ENCODE measurements around the gene TCF7L2.

Gene TCF7L2

GRCh38 chr10:113035732-113036312 is 85.8 kb downstream of the TCF7L2 start:
- DNase-seq, result no peak
- Histone ChIP-seq H3K4me1 (peaks cover 0 to 89% (median 47%) of the 10 kb centered on the region in 4 donors), H3K27ac (peak overlapping the region; percentile 62 to 66), H3K36me3 (peaks cover 0 to 4% (median 0%) of the 10 kb centered on the region in 3 donors), H3K27me3 (no peaks in the 10 kb centered on the region), H3K4me3 (no peak overlapping the region), H3K9me3 (no peaks in the 10 kb centered on the region)
- TF ChIP-seq CTCF (IDR thresholded peaks at IDR 0.05), result no peak
- intact Hi-C loops (cut with DNase I; ENCODE audit: low total_unique reads), result no loop called here

- no peak for DNase-seq
- H3K4me1 ChIP-seq, result peaks cover 0 to 89% (median 42%) of the 10 kb centered on the region in 4 donors
Measured at GRCh38 chr10:113036619-113037018, 86.6 kb downstream of the TCF7L2 start.

GRCh38 chr10:113037218-113037617 is 87.2 kb downstream of the TCF7L2 start:
- Histone ChIP-seq H3K4me3 (no peak overlapping the region), H3K27me3 (no peaks in the 10 kb centered on the region), H3K27ac (peak overlapping the region; percentile 62 to 66), H3K4me1 (peaks cover 0 to 89% (median 48%) of the 10 kb centered on the region in 4 donors), H3K9me3 (no peaks in the 10 kb centered on the region), H3K36me3 (peaks cover 0 to 4% (median 0%) of the 10 kb centered on the region in 3 donors)
- DNase-seq, result no peak
- intact Hi-C loops (cut with DNase I; ENCODE audit: low total_unique reads), result no loop called here
- no peak for TF ChIP-seq CTCF (IDR thresholded peaks at IDR 0.05)

More at GRCh38 chr10:113036619-113037018, 86.6 kb downstream of the TCF7L2 start:
- Histone ChIP-seq H3K36me3 (peaks cover 0 to 4% (median 0%) of the 10 kb centered on the region in 3 donors), H3K27me3 (no peaks in the 10 kb centered on the region), H3K27ac (peak overlapping the region; percentile 62 to 66), H3K9me3 (no peaks in the 10 kb centered on the region), H3K4me3 (no peak overlapping the region)
- intact Hi-C loops (cut with DNase I; ENCODE audit: low total_unique reads), result no loop called here
- TF ChIP-seq CTCF (IDR thresholded peaks at IDR 0.05), result no peak

DNA sequence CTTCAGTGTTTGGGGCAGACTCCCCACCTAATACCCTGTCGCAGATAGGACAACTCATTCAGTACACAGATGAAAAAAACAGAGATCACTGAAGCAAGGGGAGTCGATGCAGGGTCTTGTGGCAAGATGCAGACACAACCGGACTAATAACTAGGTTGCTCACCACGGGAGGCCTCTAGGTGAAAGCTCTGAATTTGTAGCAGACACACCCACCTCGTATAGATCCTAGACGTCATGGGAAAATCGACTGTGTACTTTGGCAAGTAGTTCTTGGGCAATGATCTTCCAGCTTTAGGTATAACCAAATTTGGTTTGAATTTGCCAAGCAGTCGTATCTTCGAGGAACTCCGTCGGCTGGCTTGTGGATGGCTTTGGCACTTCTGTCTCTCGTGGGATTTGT is 88.1 kb downstream of the TCF7L2 start:
- no peaks in the 10 kb centered on the region for H3K27me3 ChIP-seq
- H3K4me1 ChIP-seq, result peaks cover 0 to 90% (median 54%) of the 10 kb centered on the region in 4 donors
- TF ChIP-seq CTCF (IDR thresholded peaks at IDR 0.05), result no peak
- H3K9me3 ChIP-seq, result no peaks in the 10 kb centered on the region
- intact Hi-C loops (cut with DNase I; ENCODE audit: low total_unique reads), result no loop called here
- peaks cover 0 to 4% (median 0%) of the 10 kb centered on the region in 3 donors for H3K36me3 ChIP-seq
- DNase-seq, result no peak
- H3K27ac ChIP-seq, result peak overlapping the region; percentile 62 to 66
- H3K4me3 ChIP-seq, result no peak overlapping the region

DNA sequence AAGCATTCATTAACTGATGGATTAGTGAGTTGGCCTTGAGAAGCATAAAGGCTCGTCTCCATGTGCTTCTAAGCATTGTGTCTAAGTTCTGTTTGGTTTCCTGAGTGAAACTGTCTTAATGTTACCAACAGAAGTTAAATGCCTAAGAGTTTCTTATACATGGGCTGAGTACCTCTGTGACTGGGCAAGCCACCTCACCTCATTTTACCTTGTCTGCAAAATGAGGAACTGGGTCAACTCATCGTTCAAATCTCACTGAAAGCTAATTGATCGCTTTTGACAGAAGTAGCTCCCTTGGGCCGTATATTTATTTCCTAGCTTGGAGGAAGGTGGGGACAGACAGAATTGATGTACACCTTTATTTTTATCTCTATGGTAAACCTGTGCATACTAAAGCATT is 88.9 kb downstream of the TCF7L2 start:
- no peak overlapping the region for H3K4me3 ChIP-seq
- H3K27me3 ChIP-seq, result no peaks in the 10 kb centered on the region
- no peak for TF ChIP-seq CTCF (IDR thresholded peaks at IDR 0.05)
- no peaks in the 10 kb centered on the region for H3K9me3 ChIP-seq
- H3K27ac ChIP-seq, result peak overlapping the region; percentile 62 to 66
- peaks cover 0 to 4% (median 0%) of the 10 kb centered on the region in 3 donors for H3K36me3 ChIP-seq
- intact Hi-C loops (cut with DNase I; ENCODE audit: low total_unique reads), result no loop called here
- H3K4me1 ChIP-seq, result peaks cover 0 to 93% (median 58%) of the 10 kb centered on the region in 4 donors
- DNase-seq, result no peak
